Umbilical cord (tissue), 2 donors: ENCODE results near the gene SEMA6D. TPM values are rescaled to one million over a fixed set of nuclear protein-coding genes. Genes with fewer than 3 reads are reported as not detected.

Source experiments
- DNase-seq: peaks from one replicate; pipeline ENCODE4 v3.0.0-alpha.2; 2015; ENCODE audit warnings: low spot score
- total RNA-seq: library from RNA; depleted of rRNA; stranded (reverse); fragments of >200 nt; gene quantifications from one replicate; pipeline ENCODE4 v1.2.3, GENCODE V29; 2014; ENCODE audit warnings: low replicate concordance; ENCODE audit not compliant: insufficient read depth

SEMA6D gene
- total RNA-seq, 1 donor from 2014 or later = 17.1 TPM

DNA sequence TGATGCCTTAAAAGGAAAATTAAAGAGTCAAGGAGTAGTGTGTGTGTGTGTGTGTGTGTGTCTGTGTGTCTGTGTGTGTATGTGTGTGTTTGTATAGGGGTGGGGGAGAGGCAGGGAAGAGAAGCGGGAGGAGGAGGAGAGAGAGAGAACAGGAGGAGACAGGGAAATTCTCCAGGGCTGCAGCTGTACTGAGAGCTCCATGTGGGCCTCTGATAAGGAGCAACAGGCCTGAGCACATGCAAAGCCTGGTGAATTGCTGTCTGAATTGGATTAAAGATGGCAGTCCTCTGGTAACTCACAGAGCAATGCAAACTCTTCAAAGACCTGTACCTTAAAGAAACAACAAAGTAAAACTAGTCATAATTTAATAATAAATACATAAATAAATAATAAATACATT is 70.6 kb downstream of the SEMA6D start:
- DNase-seq = peak; percentile 75

DNA sequence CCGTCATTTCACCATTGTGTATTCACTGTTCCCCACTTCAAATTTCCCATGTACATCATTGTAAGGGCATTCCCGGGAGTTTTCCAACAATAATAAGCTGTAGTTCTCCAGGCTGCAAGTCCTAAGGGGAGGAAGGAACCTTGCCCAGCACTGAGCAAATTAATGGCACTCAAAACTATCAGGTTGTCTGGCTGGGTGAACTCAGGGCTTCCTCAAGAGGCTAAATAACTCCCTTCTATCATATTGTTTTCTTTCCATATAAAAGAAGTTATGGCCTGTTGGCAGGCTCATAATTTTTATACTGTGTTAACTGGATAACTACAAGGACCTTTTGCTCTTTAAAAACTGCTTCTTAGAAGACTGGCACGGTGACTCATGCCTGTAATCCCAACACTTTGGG is 71.4 kb downstream of the SEMA6D start:
- no peak for DNase-seq

DNA sequence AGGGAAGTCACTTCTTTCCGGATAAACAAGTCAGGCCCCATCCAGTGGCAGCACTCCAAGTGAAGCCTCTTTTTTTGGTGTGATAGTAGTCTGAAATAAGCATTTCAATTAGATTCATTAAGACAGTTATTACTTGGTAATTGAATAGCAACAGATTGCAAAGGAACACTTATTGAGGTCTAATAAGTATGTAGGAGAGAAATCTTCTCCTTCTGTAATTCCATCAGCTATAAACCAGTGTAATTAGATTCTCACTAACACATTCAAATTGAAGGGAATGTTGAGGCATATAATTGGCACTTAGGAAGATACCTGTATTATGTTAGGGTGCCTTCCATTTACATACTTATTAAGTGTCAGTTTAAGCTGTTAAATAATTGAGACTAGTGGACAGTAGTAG is 73.9 kb downstream of the SEMA6D start:
- no peak for DNase-seq

DNA sequence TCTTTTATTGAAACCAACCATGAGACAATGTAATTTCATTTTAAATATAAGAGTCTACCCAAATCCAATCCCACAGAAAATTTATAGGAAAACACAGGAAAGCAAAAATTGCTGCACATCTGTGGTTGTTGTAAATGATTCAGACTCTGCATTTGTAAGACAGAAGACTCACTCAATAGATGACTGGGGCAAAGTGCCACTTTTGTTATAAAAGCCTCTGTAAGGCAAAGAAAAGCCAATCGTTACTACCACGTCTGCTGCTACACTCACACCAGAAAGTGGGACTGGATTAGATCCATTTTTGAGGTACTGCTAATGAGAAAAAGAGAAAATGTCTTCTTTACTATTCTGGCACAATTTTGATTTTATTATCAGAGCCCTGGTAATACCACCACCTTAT is 74.9 kb downstream of the SEMA6D start:
- DNase-seq = no peak

DNA sequence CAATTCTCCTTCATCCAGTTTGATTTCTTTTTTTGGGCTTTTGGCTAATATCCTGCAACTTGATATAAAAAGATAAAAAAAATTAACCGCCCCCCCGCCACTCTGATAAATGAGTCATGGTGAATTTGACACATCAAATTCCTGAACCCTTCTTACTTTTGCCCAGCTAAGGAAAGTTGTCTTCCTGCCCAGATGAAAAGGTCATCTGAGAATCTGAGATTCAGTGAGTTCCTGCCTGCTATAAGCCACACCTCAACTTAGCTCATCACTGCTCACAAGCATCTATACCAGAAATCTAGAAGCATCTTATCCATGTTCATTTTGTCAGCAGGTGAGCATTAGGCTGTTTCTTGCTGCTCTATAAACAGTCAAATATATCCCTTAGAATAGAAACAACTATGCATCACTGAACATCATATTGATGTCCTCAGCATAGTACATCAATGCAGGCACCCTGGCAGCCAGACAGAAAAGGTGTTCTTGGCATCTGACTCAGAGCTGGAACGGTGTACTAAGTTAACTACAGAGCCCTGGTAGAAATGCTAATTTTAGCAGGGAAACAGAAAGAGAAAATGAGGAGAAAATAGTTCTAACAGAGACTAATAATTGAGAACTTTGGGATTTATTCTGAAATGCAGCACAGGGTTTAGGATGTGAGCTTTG is 77.1 kb downstream of the SEMA6D start:
- no peak for DNase-seq

DNA sequence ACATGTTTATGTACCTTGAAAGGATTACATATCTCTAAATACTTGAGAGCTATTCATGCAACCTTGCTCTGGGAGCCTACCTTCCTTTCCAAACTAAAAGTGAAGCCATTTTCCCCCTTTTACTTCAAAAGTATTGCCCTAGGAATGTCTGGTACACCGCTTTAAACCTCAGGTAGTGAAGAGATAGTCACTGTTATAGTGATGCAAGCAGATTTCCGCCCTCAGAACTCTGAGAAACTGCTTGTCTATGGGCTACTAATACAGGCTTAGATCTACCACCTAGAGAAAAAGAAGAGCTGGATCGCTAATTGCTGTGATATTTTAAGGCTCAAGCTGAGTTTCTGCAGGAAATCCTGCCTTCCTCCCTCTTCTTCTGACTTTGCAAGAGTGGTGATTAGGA is 78.6 kb downstream of the SEMA6D start:
- DNase-seq = no peak

DNA sequence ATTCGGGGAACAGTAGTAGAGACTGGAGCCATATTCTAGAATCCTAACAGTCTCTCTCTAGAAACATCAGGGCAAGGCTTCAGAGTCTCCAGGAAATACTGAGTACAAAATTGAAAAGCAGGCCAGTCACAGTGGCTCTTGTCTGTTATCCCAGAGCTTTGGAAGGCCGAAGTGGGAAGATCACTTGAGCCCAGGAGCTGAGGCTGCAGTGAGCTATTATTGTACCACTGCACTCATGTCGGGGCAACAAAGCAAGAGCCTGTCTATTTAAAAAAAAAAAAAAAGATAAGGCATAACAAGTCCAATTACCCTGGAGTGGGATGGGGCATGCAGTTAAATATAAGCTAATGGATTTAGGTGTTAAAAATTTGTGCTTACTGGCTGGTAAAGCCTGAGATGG is 79.0 kb downstream of the SEMA6D start:
- DNase-seq = peak; percentile 42

DNA sequence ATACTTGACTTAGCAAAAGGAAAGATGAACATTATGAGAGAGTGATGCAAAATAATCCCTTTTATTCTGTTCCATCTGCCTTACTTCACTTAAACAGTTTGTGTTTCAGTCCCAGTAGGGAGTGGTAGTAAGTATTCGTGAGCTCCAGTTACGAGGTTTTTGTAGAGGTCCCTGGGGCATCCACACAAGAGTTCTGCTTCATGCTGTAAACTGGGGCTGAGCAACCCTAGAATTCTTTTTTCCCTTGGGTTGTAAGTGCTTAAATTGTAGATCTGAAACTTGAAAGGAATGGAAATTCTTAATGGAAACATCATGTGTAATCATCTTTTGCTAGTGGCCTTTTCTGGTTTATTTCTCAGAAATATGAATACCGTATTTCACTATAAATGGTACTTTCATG is 79.5 kb downstream of the SEMA6D start:
- DNase-seq = no peak

DNA sequence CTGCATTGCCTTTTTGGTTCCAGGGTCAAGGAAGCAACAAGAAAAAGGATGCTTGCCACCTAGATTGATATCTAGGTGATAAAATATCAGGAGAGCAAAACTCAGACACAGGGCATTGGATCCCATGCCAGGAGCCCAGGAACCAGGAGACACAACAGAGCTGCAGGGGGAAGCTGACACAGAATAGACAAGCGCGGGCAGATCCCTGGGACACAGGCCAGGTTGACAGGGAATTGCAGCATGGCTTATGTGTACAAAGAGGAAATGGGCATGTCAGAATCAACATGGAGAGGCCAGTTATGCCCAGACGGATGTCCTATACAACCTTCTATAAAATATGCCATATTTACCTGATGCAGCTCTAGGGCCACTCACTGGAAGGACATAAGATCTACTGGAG is 84.2 kb downstream of the SEMA6D start:
- DNase-seq = no peak

DNA sequence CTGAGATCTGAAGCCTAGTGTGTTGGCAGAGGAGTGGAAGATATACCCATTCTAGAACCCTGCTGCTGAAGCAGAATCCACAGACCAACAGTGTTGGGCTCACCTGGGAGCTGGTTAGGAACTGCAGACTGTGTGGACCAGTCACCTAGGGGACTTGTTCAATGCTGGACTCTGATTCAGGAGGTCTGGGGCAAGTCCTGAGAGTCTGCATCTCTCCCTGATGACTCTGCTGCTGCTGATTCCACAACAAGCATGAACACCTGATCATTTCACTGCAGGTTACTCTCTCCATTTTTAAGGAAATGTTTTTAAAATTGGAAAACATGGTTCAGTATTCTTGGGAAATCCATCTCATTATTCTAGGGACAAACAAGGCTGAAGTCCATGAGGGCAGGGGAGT is 84.9 kb downstream of the SEMA6D start:
- no peak for DNase-seq

DNA sequence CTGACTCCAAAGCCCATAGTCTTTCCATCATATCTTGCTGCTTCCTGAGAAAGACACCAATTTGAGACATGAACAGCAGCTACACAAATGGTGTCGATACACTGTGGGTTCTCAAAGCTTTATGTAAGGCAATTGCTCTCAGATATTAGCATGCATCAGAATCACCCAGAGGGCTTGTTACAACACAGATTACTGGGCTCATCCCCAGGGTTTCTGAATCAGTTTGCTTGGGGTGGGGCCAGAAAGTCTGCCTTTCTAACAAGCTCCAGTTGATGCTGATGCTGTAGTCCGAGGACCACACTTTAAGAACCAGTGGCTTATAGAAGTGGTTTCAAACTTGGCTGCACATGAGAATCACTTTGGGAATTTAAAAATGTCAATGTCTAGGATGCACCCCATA is 86.5 kb downstream of the SEMA6D start:
- no peak for DNase-seq

DNA sequence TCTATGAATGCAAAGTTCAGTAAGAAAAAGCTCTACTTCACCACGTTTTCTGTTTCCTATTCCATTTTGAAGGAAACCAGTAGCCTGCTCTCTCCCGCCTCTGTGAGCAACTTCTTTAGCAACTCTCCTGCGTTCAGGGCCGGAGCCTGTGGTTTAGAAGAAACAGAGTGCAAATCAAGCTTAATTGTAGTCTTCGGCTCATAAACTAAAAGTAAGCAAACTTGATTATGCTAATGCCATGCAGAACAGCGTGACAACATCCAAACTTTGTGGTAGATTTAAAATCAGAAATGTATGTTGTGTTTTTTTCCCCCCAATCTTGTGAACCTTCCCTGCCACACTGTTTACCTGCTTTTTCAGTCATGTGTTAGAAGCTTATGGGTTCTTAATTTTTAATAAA is 87.4 kb downstream of the SEMA6D start:
- DNase-seq = no peak

DNA sequence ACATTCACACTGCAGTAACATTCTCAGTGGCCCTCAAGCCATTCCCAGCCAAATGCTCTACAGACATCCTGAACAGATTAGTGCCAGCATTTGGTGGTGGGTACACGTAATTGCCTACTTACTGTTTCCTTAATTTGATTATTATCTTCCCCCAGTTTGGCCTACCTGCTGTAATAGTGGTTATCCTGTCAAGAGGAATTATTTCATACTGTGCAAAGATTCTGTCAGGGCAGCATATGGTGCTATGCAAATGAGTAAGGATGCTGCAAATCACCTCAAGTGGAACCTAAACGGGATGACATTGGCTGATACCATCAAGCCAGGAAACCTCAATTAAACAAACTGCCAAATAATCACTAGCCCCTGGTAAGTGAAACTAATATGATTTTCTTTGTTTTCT is 88.7 kb downstream of the SEMA6D start:
- DNase-seq = no peak

DNA sequence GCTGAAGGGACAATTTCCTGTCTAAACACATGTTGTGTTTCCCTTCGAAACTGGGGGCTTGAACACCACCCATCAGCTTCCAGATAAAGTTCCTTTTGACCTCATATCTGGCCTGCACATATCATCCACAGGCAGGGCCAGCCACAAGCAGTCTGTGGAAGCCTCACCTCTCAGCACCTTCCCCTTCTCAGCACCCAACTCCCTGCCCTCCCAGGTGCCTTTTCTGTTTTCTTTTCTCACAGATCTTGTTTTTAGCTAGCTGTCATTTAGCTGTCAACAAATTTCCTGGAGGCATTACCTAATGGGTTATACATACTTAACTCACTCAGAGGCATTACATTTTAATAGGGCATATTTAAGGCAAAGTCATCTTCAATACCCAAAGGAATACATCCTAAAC is 93.9 kb downstream of the SEMA6D start:
- no peak for DNase-seq

DNA sequence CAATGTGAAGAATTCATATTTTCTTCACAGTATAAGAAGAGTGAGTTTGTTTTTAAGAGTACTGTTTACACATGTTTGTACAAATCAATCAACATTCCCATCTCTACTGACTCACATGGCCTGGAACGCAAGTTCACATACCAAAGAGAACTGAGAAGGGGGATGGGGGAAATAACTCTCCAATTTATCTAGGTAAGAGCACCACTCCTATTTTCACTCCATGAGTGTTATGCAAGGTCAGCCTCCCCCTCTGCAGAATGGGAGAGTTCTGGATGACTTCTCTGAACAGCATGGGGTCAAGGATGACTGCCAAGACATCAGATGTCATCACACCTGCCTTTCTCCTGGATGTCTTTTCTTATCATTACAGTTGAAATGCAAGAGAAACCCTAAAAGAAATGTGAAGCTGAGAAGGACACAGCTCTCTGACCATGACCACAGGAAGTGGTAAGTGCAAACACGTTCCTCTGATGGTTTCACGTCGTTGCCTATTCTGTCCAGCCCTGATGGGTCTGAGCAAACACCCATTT is 95.2 kb downstream of the SEMA6D start:
- DNase-seq = peak; percentile 46

DNA sequence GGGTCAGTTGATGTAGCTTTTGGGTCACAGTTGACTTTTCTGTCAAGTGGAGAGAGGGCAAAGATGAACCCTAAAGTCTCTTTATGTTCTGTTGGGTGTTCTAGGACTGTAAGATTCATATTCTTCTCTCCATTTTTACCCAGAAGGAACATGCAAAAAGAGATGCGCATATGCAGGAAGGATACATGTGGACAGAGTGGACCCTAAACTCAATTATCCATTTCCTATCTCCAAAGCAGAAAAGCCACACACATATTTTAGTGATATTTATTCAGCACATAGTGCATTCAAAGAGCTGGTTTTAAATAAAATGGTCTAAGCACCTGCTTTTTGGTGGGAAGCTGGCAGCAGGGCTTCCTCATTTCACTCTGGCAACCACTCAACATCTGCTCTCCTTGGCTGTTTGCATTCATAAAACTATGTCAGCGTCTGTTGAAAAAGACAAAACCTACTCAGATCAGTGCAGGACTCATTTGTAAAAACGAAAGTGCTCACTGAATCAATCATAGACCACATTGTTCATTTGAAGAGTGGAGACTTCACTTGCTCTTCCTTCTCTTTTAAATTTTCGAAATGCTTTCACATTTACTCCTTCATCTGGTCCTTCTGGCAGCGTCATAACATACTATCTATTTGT is 96.6 kb downstream of the SEMA6D start:
- DNase-seq = no peak

DNA sequence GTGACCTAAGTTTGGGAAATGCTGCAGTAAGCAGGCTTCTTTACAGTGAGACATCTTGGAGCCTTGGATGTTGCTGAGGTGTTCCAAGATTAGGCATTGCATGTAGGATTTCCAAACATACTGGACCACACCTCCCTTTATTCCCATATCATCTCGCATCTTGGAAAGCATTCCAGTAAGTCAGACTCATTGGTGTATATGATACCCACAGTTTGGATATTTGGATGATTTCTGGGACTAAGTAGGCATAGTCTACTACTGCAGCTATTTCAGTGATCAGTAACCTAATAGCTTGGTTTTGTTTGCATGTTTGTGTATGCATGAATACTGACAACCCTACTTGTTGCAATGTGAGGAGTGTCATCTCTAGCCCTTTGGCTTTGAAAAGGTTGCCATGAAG is 97.3 kb downstream of the SEMA6D start:
- DNase-seq = no peak

DNA sequence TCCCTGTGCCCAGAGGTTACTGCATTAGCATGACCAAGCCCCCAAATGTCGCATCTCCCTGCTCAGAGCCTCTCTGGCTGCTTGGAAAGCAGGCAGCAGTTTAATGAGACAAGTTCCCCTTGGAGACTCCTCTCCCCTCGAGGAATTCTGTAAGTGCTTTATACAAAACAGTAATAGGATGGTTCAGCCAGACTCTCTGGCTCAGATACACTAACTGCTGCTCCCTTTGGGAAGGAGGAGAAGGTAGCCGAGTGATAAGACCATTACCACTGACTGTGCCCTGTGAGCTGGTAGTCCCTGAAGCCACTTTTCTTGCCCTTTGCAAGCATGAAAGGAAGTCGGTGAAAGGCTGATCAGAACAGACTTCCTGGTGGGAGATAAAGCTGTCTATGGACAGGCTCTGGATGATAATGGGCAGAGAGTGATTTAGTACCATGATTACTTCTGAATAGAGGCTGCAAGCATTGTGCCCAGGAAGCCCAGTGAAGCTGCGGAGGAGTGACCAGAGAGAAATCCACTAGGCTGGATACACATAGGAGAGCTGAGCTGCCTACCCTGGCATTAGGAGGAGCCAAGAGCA is 100.8 kb downstream of the SEMA6D start:
- no peak for DNase-seq

DNA sequence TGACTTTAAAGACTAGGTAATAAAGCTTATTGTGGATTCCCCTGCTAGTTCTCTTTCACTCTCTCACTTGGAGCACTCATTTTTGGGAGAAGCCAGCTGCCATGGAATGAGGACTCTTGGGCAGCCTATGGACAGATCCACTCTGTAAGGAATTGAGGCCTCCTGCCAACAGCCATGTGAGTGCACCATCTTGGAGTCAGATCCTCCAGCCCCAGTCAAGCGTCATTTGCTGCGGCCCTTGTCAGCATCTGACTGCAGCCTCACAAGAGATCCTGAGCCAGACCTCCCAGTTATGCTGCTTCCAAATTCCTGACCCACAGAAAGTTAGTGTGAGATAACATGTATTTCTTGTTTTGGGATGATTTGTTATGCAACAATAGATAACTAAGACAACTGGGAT is 101.9 kb downstream of the SEMA6D start:
- DNase-seq = no peak

DNA sequence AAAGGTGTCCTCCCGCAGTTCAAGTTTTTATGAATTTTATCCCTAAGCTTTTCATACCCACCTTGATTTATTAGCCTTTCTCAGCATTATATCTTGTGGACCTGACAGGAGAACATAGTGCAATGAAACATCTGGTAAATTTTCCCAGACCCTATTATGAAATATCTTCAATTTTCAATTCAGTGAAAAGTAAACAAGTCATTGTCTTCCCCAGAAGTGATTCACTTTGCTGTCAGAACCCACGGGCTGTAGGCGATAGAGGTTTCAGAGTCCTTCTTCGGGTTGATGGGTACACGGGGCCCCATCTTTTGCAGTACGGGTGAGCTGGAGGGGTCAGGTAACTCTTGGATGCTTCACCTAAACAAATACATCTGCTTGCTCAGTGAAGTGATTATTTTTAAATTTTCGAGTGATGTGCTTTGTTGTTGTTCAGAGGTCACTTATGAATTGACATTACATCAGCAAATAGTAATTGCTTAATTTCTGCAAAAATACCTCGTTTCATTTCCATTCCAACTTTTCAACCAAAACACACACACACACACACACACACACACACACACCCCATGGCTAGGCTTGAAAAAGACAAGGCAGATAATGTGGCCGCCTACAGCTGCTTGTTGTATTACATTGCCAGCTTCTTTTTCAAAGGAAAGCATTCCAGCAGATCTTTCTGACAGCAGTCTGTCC is 102.9 kb downstream of the SEMA6D start:
- DNase-seq = peak; percentile 53

DNA sequence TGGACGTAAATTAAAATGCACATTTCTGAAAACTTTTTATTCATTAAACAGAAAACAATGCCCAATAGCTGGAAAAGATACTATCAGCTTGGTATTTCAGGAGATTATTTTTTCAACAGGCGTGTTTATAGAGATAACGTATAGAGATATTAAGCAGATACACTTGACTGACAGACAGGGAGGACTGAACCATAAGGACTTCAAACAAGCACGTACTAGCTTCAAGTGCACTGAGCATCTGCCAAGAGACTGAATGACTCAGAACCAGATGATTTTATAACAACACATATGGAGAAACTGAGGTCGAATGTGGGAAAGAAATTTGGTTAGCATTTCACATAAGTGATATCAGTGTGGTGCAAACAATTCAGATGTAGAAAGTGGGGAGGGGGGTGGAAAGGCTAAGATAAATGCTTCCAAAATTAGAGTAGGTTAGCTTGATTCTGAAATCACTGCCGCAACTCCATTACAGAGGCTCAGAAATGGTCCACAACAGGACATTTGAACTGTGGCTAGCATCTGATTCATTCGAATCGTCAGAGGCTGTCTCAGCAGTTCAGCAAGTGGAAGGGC is 103.5 kb downstream of the SEMA6D start:
- peak; percentile 94 for DNase-seq

DNA sequence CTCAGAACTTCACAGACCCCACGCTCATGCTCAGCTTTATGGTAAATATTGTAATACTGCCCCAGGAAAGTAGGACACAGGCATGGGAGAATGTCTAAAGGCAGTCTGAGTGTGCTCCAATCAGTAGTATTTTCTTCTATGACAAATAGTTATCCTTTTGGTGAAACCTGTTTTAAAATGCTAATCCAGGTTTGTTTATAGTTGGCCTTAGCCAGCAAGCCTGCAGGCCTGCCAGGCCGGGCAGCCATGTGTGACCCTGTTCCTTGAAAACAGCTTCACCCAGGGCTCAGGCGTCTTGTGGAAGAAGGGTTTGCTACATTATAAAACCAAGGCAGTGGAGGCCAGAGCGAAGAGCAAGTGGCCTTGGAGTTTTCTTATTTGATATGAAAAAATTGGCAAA is 104.7 kb downstream of the SEMA6D start:
- no peak for DNase-seq
